IMR-90 (cell line): ENCODE data around the gene CTNNA2. TPM values are rescaled to one million over a fixed set of nuclear protein-coding genes. Genes with fewer than 3 reads are reported as not detected.

Experiments used
- ATAC-seq: fragments of 200-7000 bp; cut with Tn5 transposase; 2 replicates; pipeline ENCODE4 v1.9.1; 2020; ENCODE audit warnings: low read depth, mild to moderate bottlenecking, moderate library complexity
- BruUV-seq: library from RNA; stranded (reverse); fragments of 400-500 nt; replicated peaks from 2 replicates; lab custom pipeline; 2021; lab: Mats Ljungman, UMichigan
- CTCF ChIA-PET: fragments of 300-600 bp; formaldehyde crosslinking; extraction: SDS; loops from one replicate; lab custom pipeline; 2021; ENCODE audit warnings: antibody characterized with exemption; lab: Yijun Ruan, JAX
- POLR2A ChIA-PET: fragments of 300-600 bp; sonication (Branson Sonifier 250); formaldehyde crosslinking; loops from one replicate; lab custom pipeline; 2022; ENCODE audit warnings: antibody characterized with exemption; ENCODE audit not compliant: unreplicated experiment; lab: Charles Lee
- DNase-seq: peaks from one replicate; pipeline ENCODE4 v3.0.0; 2013
- H2AFZ ChIP-seq: replicated peaks from 2 replicates; pipeline ENCODE3; 2013; ENCODE audit warnings: low read length, mild to moderate bottlenecking; ENCODE audit not compliant: poor library complexity
- H2AK5ac ChIP-seq: 2 replicates; pipeline ENCODE4 v1.6.1; 2013; ENCODE audit warnings: low read depth, low read length, inconsistent platforms
- H2AK9ac ChIP-seq: replicated peaks from 2 replicates; pipeline ENCODE3; 2013; ENCODE audit warnings: mild to moderate bottlenecking, low read depth, low read length, moderate library complexity; ENCODE audit not compliant: poor library complexity
- H2BK120ac ChIP-seq: 2 replicates; pipeline ENCODE4 v1.6.1; 2013; ENCODE audit warnings: low read depth, low read length, inconsistent platforms
- H2BK15ac ChIP-seq: 3 replicates; pipeline ENCODE4 v1.6.1; 2013; ENCODE audit warnings: low read depth, low read length, inconsistent platforms
- H2BK20ac ChIP-seq: 2 replicates; pipeline ENCODE4 v1.6.1; 2013; ENCODE audit warnings: low read depth, mild to moderate bottlenecking, inconsistent platforms, low read length, moderate library complexity
- H2BK5ac ChIP-seq: 2 replicates; pipeline ENCODE4 v1.6.1; 2013; ENCODE audit warnings: mild to moderate bottlenecking, low read depth, low read length, inconsistent platforms; ENCODE audit not compliant: poor library complexity, severe bottlenecking
- H3K14ac ChIP-seq: replicated peaks from 2 replicates; pipeline ENCODE4 v1.6.1; 2013; ENCODE audit warnings: low read depth, low read length, inconsistent platforms
- H3K18ac ChIP-seq: 2 replicates; pipeline ENCODE4 v1.6.1; 2013; ENCODE audit warnings: low read depth, low read length, control low read depth
- H3K23ac ChIP-seq: 2 replicates; pipeline ENCODE4 v1.6.1; 2013; ENCODE audit warnings: low read depth, low read length, inconsistent platforms
- H3K27ac ChIP-seq: 2 replicates; pipeline ENCODE4 v1.5.1; 2013; ENCODE audit warnings: mild to moderate bottlenecking, control low read depth, low read length; ENCODE audit not compliant: insufficient read depth
- H3K27me3 ChIP-seq: 2 replicates; pipeline ENCODE4 v1.6.1; 2013; ENCODE audit warnings: low read length; ENCODE audit not compliant: control insufficient read depth, insufficient read depth
- H3K36me3 ChIP-seq: 2 replicates; pipeline ENCODE4 v1.6.1; 2013; ENCODE audit warnings: low read length, mixed read lengths; ENCODE audit not compliant: control insufficient read depth, insufficient read depth
- H3K4ac ChIP-seq: 2 replicates; pipeline ENCODE4 v1.6.1; 2013; ENCODE audit warnings: low read depth, low read length, inconsistent platforms
- H3K4me1 ChIP-seq: 2 replicates; pipeline ENCODE4 v1.6.1; 2013; ENCODE audit warnings: low read length, mixed read lengths; ENCODE audit not compliant: control insufficient read depth, insufficient read depth
- H3K4me2 ChIP-seq: 2 replicates; pipeline ENCODE4 v1.6.1; 2013; ENCODE audit warnings: low read depth, mild to moderate bottlenecking, control low read depth, low read length, moderate library complexity
- H3K4me3 ChIP-seq: 2 replicates; pipeline ENCODE4 v1.5.1; 2013; ENCODE audit warnings: low read depth, mild to moderate bottlenecking, control low read depth, low read length, moderate library complexity; ENCODE audit not compliant: insufficient read depth
- H3K56ac ChIP-seq: 2 replicates; pipeline ENCODE4 v1.6.1; 2013; ENCODE audit warnings: low read length, inconsistent platforms; ENCODE audit not compliant: insufficient read depth; ENCODE audit errors: extremely low read depth
- H3K79me1 ChIP-seq, 2 experiments: 2 replicates each; pipeline ENCODE4 v1.6.1; 2013; ENCODE audit warnings: low read length in 2 of 2, inconsistent platforms in 1 of 2, low read depth in 1 of 2
- H3K9ac ChIP-seq: 2 replicates; pipeline ENCODE4 v1.6.1; 2013; ENCODE audit warnings: low read depth, low read length, control low read depth
- H3K9me1 ChIP-seq: 2 replicates; pipeline ENCODE4 v1.6.1; 2013; ENCODE audit warnings: low read length, inconsistent platforms; ENCODE audit not compliant: insufficient read depth
- H3K9me3 ChIP-seq: 2 replicates; pipeline ENCODE4 v1.6.1; 2013; ENCODE audit warnings: low read length; ENCODE audit not compliant: control insufficient read depth, insufficient read depth
- H4K20me1 ChIP-seq: 2 replicates; pipeline ENCODE4 v1.6.1; 2013; ENCODE audit warnings: low read length, inconsistent platforms; ENCODE audit not compliant: insufficient read depth
- H4K5ac ChIP-seq: 2 replicates; pipeline ENCODE4 v1.6.1; 2013; ENCODE audit warnings: mild to moderate bottlenecking, low read depth, low read length, control low read depth
- H4K8ac ChIP-seq, 2 experiments: 2 replicates each; pipeline ENCODE4 v1.6.1; 2013; ENCODE audit warnings: low read depth in 2 of 2, low read length in 2 of 2, control low read depth in 1 of 2, inconsistent platforms in 1 of 2
- H4K91ac ChIP-seq: 2 replicates; pipeline ENCODE4 v1.6.1; 2013; ENCODE audit warnings: low read depth, low read length, inconsistent platforms; ENCODE audit not compliant: insufficient read depth
- BHLHE40 ChIP-seq: fragments of 150-350 bp; IDR thresholded peaks from 2 replicates; pipeline ENCODE4 v1.6.1; 2016; ENCODE audit warnings: mild to moderate bottlenecking, low read depth, low read length
- CHD1 ChIP-seq: IDR thresholded peaks from 2 replicates; pipeline ENCODE4 v1.6.1; 2012; ENCODE audit warnings: low read depth, low read length, improper control_type of control experiment
- MAFK ChIP-seq: IDR thresholded peaks from 2 replicates; pipeline ENCODE4 v1.6.1; 2012; ENCODE audit warnings: low read depth, low read length, improper control_type of control experiment
- MAZ ChIP-seq: IDR thresholded peaks from 2 replicates; pipeline ENCODE4 v1.6.1; 2012; ENCODE audit warnings: low read depth, mild to moderate bottlenecking, low read length, improper control_type of control experiment, moderate library complexity, borderline replicate concordance
- NFE2L2 ChIP-seq: fragments of 150-350 bp; IDR thresholded peaks from 2 replicates; pipeline ENCODE4 v1.6.1; 2016; ENCODE audit warnings: low read depth, mild to moderate bottlenecking, low read length
- RAD21 ChIP-seq: IDR thresholded peaks from 2 replicates; pipeline ENCODE4 v1.6.1; 2012; ENCODE audit warnings: low read length, improper control_type of control experiment
- RCOR1 ChIP-seq: IDR thresholded peaks from 2 replicates; pipeline ENCODE4 v1.6.1; 2012; ENCODE audit warnings: mild to moderate bottlenecking, low read length, improper control_type of control experiment; ENCODE audit not compliant: insufficient replicate concordance
- RFX5 ChIP-seq: IDR thresholded peaks from 2 replicates; pipeline ENCODE4 v1.8.0; 2012; ENCODE audit warnings: low read depth, mild to moderate bottlenecking, low read length, moderate library complexity
- SMC3 ChIP-seq: fragments of 150-350 bp; IDR thresholded peaks from 2 replicates; pipeline ENCODE4 v1.6.1; 2016; ENCODE audit warnings: low read depth, mild to moderate bottlenecking, antibody characterized with exemption, low read length, moderate library complexity
- WGBS, 2 experiments: methylation state at CpG; one replicate each; pipeline versions ENCODE4 v1.1.5 to v1.1.7; 2013; ENCODE audit warnings: missing lambda C conversion rate in 2 of 2; ENCODE audit not compliant: insufficient read length in 1 of 2; ENCODE audit errors: extremely low coverage in 2 of 2; 5-methylcytosine and 5-hydroxymethylcytosine counted together
- dilution Hi-C: fragments of 300-500 bp; cut with HindIII; formaldehyde crosslinking; loops from one replicate; pipeline ENCODE4 v1.14.3; 2018; ENCODE audit warnings: low sequenced_read_pairs; ENCODE audit not compliant: unreplicated experiment
- in situ Hi-C: fragments of 300-500 bp; cut with MboI; formaldehyde crosslinking; loops from 3 replicates; pipeline ENCODE4 v1.14.3; 2019; ENCODE audit warnings: low sequenced_read_pairs, inconsistent platforms, mixed read lengths
- intact Hi-C: fragments of 100-400 bp; cut with micrococcal nuclease; formaldehyde crosslinking; loops from 2 replicates; pipeline ENCODE4 v1.10.0; 2022
- polyA plus RNA-seq, 3 experiments: library from polyadenylated mRNA; depleted of rRNA; stranded (reverse); fragments of >200 nt; gene quantifications; 2 replicates each; pipeline ENCODE4 v1.2.3, GENCODE V29; 2012; ENCODE audit warnings: low replicate concordance in 1 of 3
- total RNA-seq: library from RNA; depleted of rRNA; stranded (reverse); fragments of >200 nt; gene quantifications from 2 replicates; pipeline ENCODE4 v1.2.3, GENCODE V29; 2012
- TF ChIP-seq, protein P1 (sequence below): conservative IDR thresholded peaks from 2 replicates; pipeline ENCODE4 v1.5.1; 2012; ENCODE audit warnings: mild to moderate bottlenecking, low read depth, low read length, improper control_type of control experiment
- TF ChIP-seq, protein P2 (sequence below): fragments of 150-350 bp; IDR thresholded peaks from 2 replicates; pipeline ENCODE4 v1.6.1; 2017; ENCODE audit warnings: mild to moderate bottlenecking, antibody characterized with exemption, low read length, low read depth

The CTNNA2 gene
- total and polyA plus RNA-seq, 2 of the 4 experiments (the other 2 are of a cell fraction) = not detected

- Histone ChIP-seq H3K4ac (no peak overlapping the region), H2BK5ac (no peak overlapping the region), H3K4me1 (no peaks in the 10 kb centered on the region), H2BK120ac (no peak overlapping the region), H2AFZ (no peak overlapping the region), H4K20me1 (no peaks in the 10 kb centered on the region), H3K14ac (no peak overlapping the region), H2AK5ac (no peak overlapping the region), H4K91ac (no peak overlapping the region), H3K23ac (no peak overlapping the region), H3K27ac (no peak overlapping the region), H4K8ac (no peak overlapping the region), H2AK9ac (no peak overlapping the region), H3K56ac (no peak overlapping the region), H3K9me1 (no peaks in the 10 kb centered on the region), H3K9me3 (no peaks in the 10 kb centered on the region), H3K18ac (no peak overlapping the region), H2BK15ac (no peak overlapping the region), H4K5ac (no peak overlapping the region), H3K4me3 (no peak overlapping the region), H3K27me3 (no peaks in the 10 kb centered on the region), H3K36me3 (no peaks in the 10 kb centered on the region), H3K4me2 (no peak overlapping the region), H2BK20ac (no peak overlapping the region), H3K9ac (no peak overlapping the region), H3K79me1 (no peaks in the 10 kb centered on the region)
- dilution Hi-C loops (no loop called here), in situ Hi-C loops (no loop called here), intact Hi-C loops (no loop called here)
- ChIA-PET POLR2A (no interaction called here), CTCF (no interaction called here)
- BruUV-seq = no TSS peak
- no peak for DNase-seq
- ATAC-seq = no peak
- TF ChIP-seq MAZ (no peak), CHD1 (no peak), BHLHE40 (no peak), NFE2L2 (no peak), MAFK (no peak), RCOR1 (no peak), SMC3 (no peak), RAD21 (no peak), RFX5 (no peak)
- TF ChIP-seq, protein P1, sequence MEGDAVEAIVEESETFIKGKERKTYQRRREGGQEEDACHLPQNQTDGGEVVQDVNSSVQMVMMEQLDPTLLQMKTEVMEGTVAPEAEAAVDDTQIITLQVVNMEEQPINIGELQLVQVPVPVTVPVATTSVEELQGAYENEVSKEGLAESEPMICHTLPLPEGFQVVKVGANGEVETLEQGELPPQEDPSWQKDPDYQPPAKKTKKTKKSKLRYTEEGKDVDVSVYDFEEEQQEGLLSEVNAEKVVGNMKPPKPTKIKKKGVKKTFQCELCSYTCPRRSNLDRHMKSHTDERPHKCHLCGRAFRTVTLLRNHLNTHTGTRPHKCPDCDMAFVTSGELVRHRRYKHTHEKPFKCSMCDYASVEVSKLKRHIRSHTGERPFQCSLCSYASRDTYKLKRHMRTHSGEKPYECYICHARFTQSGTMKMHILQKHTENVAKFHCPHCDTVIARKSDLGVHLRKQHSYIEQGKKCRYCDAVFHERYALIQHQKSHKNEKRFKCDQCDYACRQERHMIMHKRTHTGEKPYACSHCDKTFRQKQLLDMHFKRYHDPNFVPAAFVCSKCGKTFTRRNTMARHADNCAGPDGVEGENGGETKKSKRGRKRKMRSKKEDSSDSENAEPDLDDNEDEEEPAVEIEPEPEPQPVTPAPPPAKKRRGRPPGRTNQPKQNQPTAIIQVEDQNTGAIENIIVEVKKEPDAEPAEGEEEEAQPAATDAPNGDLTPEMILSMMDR = no peak
- TF ChIP-seq, protein P2, sequence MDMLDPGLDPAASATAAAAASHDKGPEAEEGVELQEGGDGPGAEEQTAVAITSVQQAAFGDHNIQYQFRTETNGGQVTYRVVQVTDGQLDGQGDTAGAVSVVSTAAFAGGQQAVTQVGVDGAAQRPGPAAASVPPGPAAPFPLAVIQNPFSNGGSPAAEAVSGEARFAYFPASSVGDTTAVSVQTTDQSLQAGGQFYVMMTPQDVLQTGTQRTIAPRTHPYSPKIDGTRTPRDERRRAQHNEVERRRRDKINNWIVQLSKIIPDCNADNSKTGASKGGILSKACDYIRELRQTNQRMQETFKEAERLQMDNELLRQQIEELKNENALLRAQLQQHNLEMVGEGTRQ = no peak
- WGBS, 2 experiments = 60% methylated on average over 1 of the region's 3 CpGs; no CpG with 5 or more reads in 1 of the 2 experiments
Measured at GRCh38 chr2:80568011-80568410, 1055.2 kb downstream of the CTNNA2 start.
